CD8-positive, alpha-beta memory T cell (primary cell): ENCODE data around the gene SORCS2. TPM values are rescaled to one million over a fixed set of nuclear protein-coding genes. Genes with fewer than 3 reads are reported as not detected.

Experiments
- CTCF ChIA-PET: fragments of 350-600 bp; sonication (Branson Sonifier 250); formaldehyde crosslinking; loops from one replicate; lab custom pipeline; 2021; ENCODE audit warnings: antibody characterized with exemption; lab: Charles Lee
- POLR2A ChIA-PET: fragments of 350-600 bp; sonication (Branson Sonifier 250); formaldehyde crosslinking; loops from one replicate; lab custom pipeline; 2021; ENCODE audit warnings: antibody characterized with exemption; lab: Charles Lee
- DNase-seq, 5 donors: peaks; one replicate each; pipeline versions ENCODE4 v3.0.0 to v3.0.0-alpha.2; 2020 to 2022; ENCODE audit warnings: mixed read lengths in 1 of 5
- H3K27ac ChIP-seq: one replicate; pipeline ENCODE4 v1.7.0; 2013; ENCODE audit warnings: low read depth, mild to moderate bottlenecking, low read length, moderate library complexity
- H3K27me3 ChIP-seq: 2 replicates; pipeline ENCODE4 v1.7.0; 2013; ENCODE audit warnings: low read length, mild to moderate bottlenecking; ENCODE audit not compliant: insufficient read depth, poor library complexity, severe bottlenecking
- H3K36me3 ChIP-seq: 2 replicates; pipeline ENCODE4 v1.7.0; 2013; ENCODE audit warnings: mild to moderate bottlenecking, low read length, moderate library complexity; ENCODE audit not compliant: insufficient read depth
- H3K4me1 ChIP-seq: 2 replicates; pipeline ENCODE4 v1.7.0; 2013; ENCODE audit warnings: mild to moderate bottlenecking, low read length, moderate library complexity; ENCODE audit not compliant: insufficient read depth
- H3K4me3 ChIP-seq: 2 replicates; pipeline ENCODE4 v1.7.0; 2013; ENCODE audit warnings: mild to moderate bottlenecking, low read length
- H3K9me3 ChIP-seq: 2 replicates; pipeline ENCODE4 v1.7.0; 2013; ENCODE audit warnings: mild to moderate bottlenecking, low read length
- H3K27ac Mint-ChIP-seq, 8 donors: one replicate each; pipeline ENCODE4 v1.8.0; 2020 to 2021; ENCODE audit warnings: mixed read lengths in 8 of 8, mild to moderate bottlenecking in 6 of 8, inconsistent platforms in 3 of 8, moderate library complexity in 3 of 8
- H3K27me3 Mint-ChIP-seq, 2 donors: one replicate each; pipeline ENCODE4 v1.8.0; 2020 to 2021; ENCODE audit warnings: mixed read lengths in 2 of 2, mild to moderate bottlenecking in 1 of 2, moderate library complexity in 1 of 2
- H3K36me3 Mint-ChIP-seq, 3 donors: one replicate each; pipeline ENCODE4 v1.8.0; 2020 to 2021; ENCODE audit warnings: mixed read lengths in 3 of 3, inconsistent platforms in 1 of 3, mild to moderate bottlenecking in 1 of 3
- H3K4me1 Mint-ChIP-seq, 3 donors: one replicate each; pipeline ENCODE4 v1.8.0; 2020 to 2021; ENCODE audit warnings: mixed read lengths in 3 of 3, inconsistent platforms in 1 of 3, mild to moderate bottlenecking in 1 of 3
- H3K4me3 Mint-ChIP-seq, 7 donors: one replicate each; pipeline ENCODE4 v1.8.0; 2020 to 2021; ENCODE audit warnings: mixed read lengths in 7 of 7, mild to moderate bottlenecking in 6 of 7, moderate library complexity in 4 of 7, inconsistent platforms in 2 of 7
- H3K9me3 Mint-ChIP-seq, 5 donors: one replicate each; pipeline ENCODE4 v1.8.0; 2020 to 2022; ENCODE audit warnings: mixed read lengths in 5 of 5, mild to moderate bottlenecking in 3 of 5, moderate library complexity in 2 of 5, inconsistent platforms in 1 of 5
- polyA plus RNA-seq: library from polyadenylated mRNA; unstranded; fragments of 300-500 nt; fragmentation: Illumina TruSeq; gene quantifications from one replicate; pipeline ENCODE4 v1.2.3, GENCODE V29; 2021
- total RNA-seq, 2 experiments: library from RNA; stranded (reverse); gene quantifications; one replicate each; pipeline ENCODE4 v1.2.3, GENCODE V29; 2021

The SORCS2 gene
- total and polyA plus RNA-seq, 3 experiments from 2014 or later = not detected

DNA sequence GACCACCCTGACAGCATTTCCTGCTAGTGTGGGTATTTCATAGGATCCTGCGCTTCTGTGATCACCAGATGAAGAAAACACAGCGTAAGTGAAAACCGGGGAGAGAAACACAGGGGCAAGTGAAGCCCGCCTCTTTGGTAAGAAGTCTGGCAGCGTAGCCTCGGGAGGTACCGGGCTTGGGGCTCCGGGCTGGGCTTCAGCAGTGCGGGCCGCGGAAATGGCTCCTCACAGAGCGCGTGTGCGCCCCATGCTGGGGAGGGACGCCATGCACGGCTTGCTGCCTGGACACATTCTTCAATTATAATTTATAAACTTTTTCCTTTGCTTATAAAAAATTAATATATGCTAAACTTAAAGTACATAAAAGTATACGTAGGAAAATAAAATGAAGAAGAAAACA is 595.9 kb downstream of the SORCS2 start:
- no peak overlapping the region for H3K4me3 Mint-ChIP-seq
- Histone ChIP-seq H3K4me3 (no peak overlapping the region), H3K27me3 (no peaks in the 10 kb centered on the region), H3K9me3 (no peaks in the 10 kb centered on the region), H3K27ac (no peak overlapping the region), H3K4me1 (no peaks in the 10 kb centered on the region), H3K36me3 (no peaks in the 10 kb centered on the region)
- H3K9me3 Mint-ChIP-seq = no peaks in the 10 kb centered on the region
- POLR2A ChIA-PET = no interaction called here
- H3K4me1 Mint-ChIP-seq = peaks cover 0 to 6% (median 5%) of the 10 kb centered on the region in 3 donors
- CTCF ChIA-PET = no interaction called here
- no peak overlapping the region for H3K27ac Mint-ChIP-seq
- H3K27me3 Mint-ChIP-seq = no peaks in the 10 kb centered on the region
- H3K36me3 Mint-ChIP-seq = peaks cover 0 to 46% (median 9%) of the 10 kb centered on the region in 3 donors
- DNase-seq = no peak

DNA sequence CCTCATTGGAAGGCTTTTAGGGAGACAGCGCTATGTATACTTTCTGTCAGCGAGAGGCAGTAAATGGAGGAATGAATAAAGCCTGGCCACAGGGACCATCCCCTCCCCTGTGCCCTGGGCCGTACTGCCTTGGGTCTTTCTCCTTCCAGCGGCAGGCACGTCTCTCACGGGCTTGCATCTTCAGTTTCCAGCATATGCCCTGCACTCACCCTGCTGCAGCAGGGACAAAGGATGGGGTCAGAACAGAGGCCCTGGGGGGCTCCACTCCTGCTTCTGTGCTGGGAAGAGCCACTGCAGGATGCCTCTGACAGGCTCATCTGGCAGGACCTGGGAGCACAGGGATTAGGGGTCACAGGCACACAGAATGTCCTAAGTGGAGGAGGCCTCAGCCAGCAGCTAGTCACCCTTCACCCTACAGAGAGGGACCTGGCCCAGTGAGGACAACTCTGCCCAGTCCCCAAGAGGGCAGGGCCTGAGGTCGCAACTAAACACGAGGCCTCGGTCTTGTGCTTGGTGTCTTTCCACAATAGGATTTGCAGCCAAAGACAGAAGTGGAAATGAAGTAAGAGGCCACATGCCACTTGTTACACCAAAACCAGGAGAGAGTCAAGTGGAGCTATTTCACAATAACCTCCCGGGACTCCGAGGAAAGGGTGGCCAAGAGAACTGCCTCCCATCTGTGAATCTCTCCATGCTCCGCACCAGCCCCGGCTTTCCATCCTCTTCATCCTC is 596.5 kb downstream of the SORCS2 start:
- Mint-ChIP-seq H3K4me3 (no peak overlapping the region), H3K27me3 (no peaks in the 10 kb centered on the region), H3K4me1 (peaks cover 0 to under 1% (median under 1%) of the 10 kb centered on the region in 3 donors), H3K36me3 (peaks cover 0 to 45% (median 6%) of the 10 kb centered on the region in 3 donors), H3K27ac (no peak overlapping the region), H3K9me3 (no peaks in the 10 kb centered on the region)
- no peaks in the 10 kb centered on the region for H3K36me3 ChIP-seq
- H3K27me3 ChIP-seq = no peaks in the 10 kb centered on the region
- H3K4me3 ChIP-seq = no peak overlapping the region
- H3K4me1 ChIP-seq = no peaks in the 10 kb centered on the region
- ChIA-PET POLR2A (no interaction called here), CTCF (no interaction called here)
- H3K27ac ChIP-seq = no peak overlapping the region
- DNase-seq = no peak
- no peaks in the 10 kb centered on the region for H3K9me3 ChIP-seq

DNA sequence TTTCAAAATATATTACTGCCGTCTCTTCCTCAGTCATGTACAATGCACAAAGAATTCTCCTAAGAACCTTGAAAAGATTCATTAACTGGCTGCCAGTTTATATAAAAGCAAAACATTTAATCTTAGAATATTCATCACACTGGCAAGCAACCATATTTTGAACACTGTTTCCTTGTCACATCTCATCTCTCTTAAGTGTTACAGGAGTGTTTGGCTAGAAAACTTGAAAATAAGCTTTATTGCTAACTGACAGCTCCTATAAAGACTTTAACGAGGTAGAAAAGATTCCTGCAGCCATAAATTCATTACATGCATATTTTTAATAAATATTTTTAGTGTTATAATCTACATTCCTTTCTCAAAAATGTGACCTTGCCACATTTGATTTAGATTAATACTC is 597.7 kb downstream of the SORCS2 start:
- Mint-ChIP-seq H3K27me3 (no peaks in the 10 kb centered on the region), H3K4me1 (no peaks in the 10 kb centered on the region), H3K36me3 (peaks cover 0 to 37% (median 6%) of the 10 kb centered on the region in 3 donors), H3K9me3 (no peaks in the 10 kb centered on the region), H3K4me3 (no peak overlapping the region), H3K27ac (no peak overlapping the region)
- POLR2A ChIA-PET = no interaction called here
- Histone ChIP-seq H3K4me1 (no peaks in the 10 kb centered on the region), H3K9me3 (no peaks in the 10 kb centered on the region), H3K27ac (no peak overlapping the region), H3K4me3 (no peak overlapping the region), H3K27me3 (no peaks in the 10 kb centered on the region), H3K36me3 (no peaks in the 10 kb centered on the region)
- CTCF ChIA-PET = no interaction called here
- DNase-seq = no peak

DNA sequence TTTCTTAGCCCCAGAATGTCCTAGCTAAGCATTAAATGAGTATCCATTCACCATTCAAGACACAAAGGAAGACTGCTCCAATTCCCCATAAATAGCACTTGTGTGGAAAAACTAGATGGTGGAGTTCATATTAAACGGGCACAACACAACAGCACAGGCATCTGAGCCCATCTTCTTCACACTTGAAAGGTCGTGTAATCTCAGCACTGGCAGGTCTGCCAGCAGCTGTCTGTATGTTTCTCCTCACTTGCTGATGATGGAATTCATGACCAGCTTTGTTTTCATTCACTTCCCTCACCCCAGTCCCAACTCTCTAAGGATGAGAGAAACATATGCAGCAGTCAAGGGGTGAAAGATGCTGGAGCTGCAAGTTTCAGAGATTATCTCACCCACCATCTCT is 598.7 kb downstream of the SORCS2 start:
- H3K27ac ChIP-seq = no peak overlapping the region
- no peaks in the 10 kb centered on the region for H3K9me3 ChIP-seq
- no peaks in the 10 kb centered on the region for H3K27me3 Mint-ChIP-seq
- no peak for DNase-seq
- no peak overlapping the region for H3K4me3 Mint-ChIP-seq
- no peak overlapping the region for H3K27ac Mint-ChIP-seq
- ChIA-PET POLR2A (no interaction called here), CTCF (interaction anchor here (0.8 kb wide), 1 partner anchor 13 kb away, joined by 3 read pairs; no protein-coding TSS in a partner anchor)
- H3K36me3 Mint-ChIP-seq = peaks cover 0 to 27% (median 4%) of the 10 kb centered on the region in 3 donors
- no peaks in the 10 kb centered on the region for H3K27me3 ChIP-seq
- no peaks in the 10 kb centered on the region for H3K9me3 Mint-ChIP-seq
- no peak overlapping the region for H3K4me3 ChIP-seq
- H3K4me1 ChIP-seq = no peaks in the 10 kb centered on the region
- no peaks in the 10 kb centered on the region for H3K36me3 ChIP-seq
- H3K4me1 Mint-ChIP-seq = no peaks in the 10 kb centered on the region

Other genes starting within 250 kb of the SORCS2 start
- 10 to 100 TPM; 15.8 to 16.0 TPM for gene TADA2B, start 149.2 kb upstream of the SORCS2 start, total RNA-seq
- gene TADA2B, start 149.2 kb upstream of the SORCS2 start, polyA plus RNA-seq = 6.0 TPM
- 10 to 100 TPM; 94.0 to 94.5 TPM for gene GRPEL1, start 124.5 kb upstream of the SORCS2 start, total RNA-seq
- 54.8 TPM for gene GRPEL1, start 124.5 kb upstream of the SORCS2 start, polyA plus RNA-seq
- gene PSAPL1, start 242.4 kb downstream of the SORCS2 start, total RNA-seq = not detected
- gene PSAPL1, start 242.4 kb downstream of the SORCS2 start, polyA plus RNA-seq = not detected